Neural progenitor cell (in vitro differentiated cells): ENCODE results near the gene MELTF. TPM values are rescaled to one million over a fixed set of nuclear protein-coding genes. Genes with fewer than 3 reads are reported as not detected.

Experiments
- DNase-seq: peaks from one replicate; pipeline ENCODE4 v3.0.0-alpha.2; 2016; ENCODE audit warnings: low spot score
- H2AFZ ChIP-seq: fragments of 200-600 bp; sonication (generic); replicated peaks from 2 replicates; pipeline ENCODE4 v1.6.1; 2016; ENCODE audit warnings: antibody characterized with exemption
- H3F3A ChIP-seq: fragments of 200-600 bp; sonication (generic); 2 replicates; pipeline ENCODE4 v1.6.1; 2016; ENCODE audit warnings: antibody characterized with exemption, low read depth
- H3K27ac ChIP-seq: fragments of 200-600 bp; sonication (generic); 2 replicates; pipeline ENCODE4 v1.5.1; 2016; ENCODE audit warnings: mild to moderate bottlenecking
- H3K27me3 ChIP-seq: fragments of 200-600 bp; sonication (generic); 2 replicates; pipeline ENCODE4 v1.6.1; 2016; ENCODE audit warnings: mild to moderate bottlenecking, moderate library complexity
- H3K36me3 ChIP-seq: fragments of 200-600 bp; sonication (generic); 2 replicates; pipeline ENCODE4 v1.5.1; 2016
- H3K4me1 ChIP-seq: fragments of 200-600 bp; sonication (generic); 2 replicates; pipeline ENCODE4 v1.6.1; 2016; ENCODE audit warnings: mixed run types
- H3K4me2 ChIP-seq: fragments of 200-600 bp; sonication (generic); 2 replicates; pipeline ENCODE4 v1.6.1; 2016
- H3K4me3 ChIP-seq: fragments of 200-600 bp; sonication (generic); 2 replicates; pipeline ENCODE4 v1.5.1; 2016
- H3K79me2 ChIP-seq: fragments of 200-600 bp; sonication (generic); 2 replicates; pipeline ENCODE4 v1.6.1; 2016; ENCODE audit warnings: low read depth
- H3K9ac ChIP-seq: fragments of 200-600 bp; sonication (generic); 2 replicates; pipeline ENCODE4 v1.6.1; 2016
- H3K9me3 ChIP-seq: fragments of 200-600 bp; sonication (generic); 2 replicates; pipeline ENCODE4 v1.5.1; 2016; ENCODE audit warnings: low read depth
- H4K20me1 ChIP-seq: fragments of 200-600 bp; sonication (generic); 2 replicates; pipeline ENCODE4 v1.6.1; 2016; ENCODE audit warnings: low read depth
- H3K27ac Mint-ChIP-seq: 3 replicates; pipeline ENCODE4 v1.8.0; 2021; ENCODE audit warnings: mixed read lengths
- H3K27me3 Mint-ChIP-seq: 2 replicates; pipeline ENCODE4 v1.8.0; 2022; ENCODE audit warnings: low read depth, mild to moderate bottlenecking, inconsistent platforms, moderate library complexity, mixed read lengths; ENCODE audit not compliant: insufficient read depth
- H3K36me3 Mint-ChIP-seq: 3 replicates; pipeline ENCODE4 v1.8.0; 2021; ENCODE audit warnings: mixed read lengths
- H3K4me1 Mint-ChIP-seq: 3 replicates; pipeline ENCODE4 v1.8.0; 2021; ENCODE audit warnings: mixed read lengths
- H3K4me3 Mint-ChIP-seq: 3 replicates; pipeline ENCODE4 v1.8.0; 2021; ENCODE audit warnings: mild to moderate bottlenecking, moderate library complexity, mixed read lengths
- H3K9me3 Mint-ChIP-seq: 3 replicates; pipeline ENCODE4 v1.8.0; 2020; ENCODE audit warnings: mixed read lengths
- EZH2 ChIP-seq: fragments of 200-600 bp; sonication (generic); IDR thresholded peaks from 2 replicates; pipeline ENCODE4 v1.6.1; 2017; ENCODE audit warnings: antibody characterized with exemption, mild to moderate bottlenecking, moderate library complexity
- EZH2phosphoT487 ChIP-seq: fragments of 200-600 bp; sonication (generic); IDR thresholded peaks from 2 replicates; pipeline ENCODE4 v1.6.1; 2017; ENCODE audit warnings: antibody characterized with exemption
- total RNA-seq: library from RNA; depleted of rRNA; stranded (reverse); fragments of >200 nt; gene quantifications from 2 replicates; pipeline ENCODE4 v1.2.3, GENCODE V29; 2015; ENCODE audit warnings: low replicate concordance
- TF ChIP-seq, protein P1 (sequence below): fragments of 200-600 bp; sonication (generic); IDR thresholded peaks from 2 replicates; pipeline ENCODE4 v1.5.1; 2017; ENCODE audit warnings: antibody characterized with exemption, mild to moderate bottlenecking

MELTF gene
- total RNA-seq, 1 donor from 2014 or later: 0.28 TPM

DNA sequence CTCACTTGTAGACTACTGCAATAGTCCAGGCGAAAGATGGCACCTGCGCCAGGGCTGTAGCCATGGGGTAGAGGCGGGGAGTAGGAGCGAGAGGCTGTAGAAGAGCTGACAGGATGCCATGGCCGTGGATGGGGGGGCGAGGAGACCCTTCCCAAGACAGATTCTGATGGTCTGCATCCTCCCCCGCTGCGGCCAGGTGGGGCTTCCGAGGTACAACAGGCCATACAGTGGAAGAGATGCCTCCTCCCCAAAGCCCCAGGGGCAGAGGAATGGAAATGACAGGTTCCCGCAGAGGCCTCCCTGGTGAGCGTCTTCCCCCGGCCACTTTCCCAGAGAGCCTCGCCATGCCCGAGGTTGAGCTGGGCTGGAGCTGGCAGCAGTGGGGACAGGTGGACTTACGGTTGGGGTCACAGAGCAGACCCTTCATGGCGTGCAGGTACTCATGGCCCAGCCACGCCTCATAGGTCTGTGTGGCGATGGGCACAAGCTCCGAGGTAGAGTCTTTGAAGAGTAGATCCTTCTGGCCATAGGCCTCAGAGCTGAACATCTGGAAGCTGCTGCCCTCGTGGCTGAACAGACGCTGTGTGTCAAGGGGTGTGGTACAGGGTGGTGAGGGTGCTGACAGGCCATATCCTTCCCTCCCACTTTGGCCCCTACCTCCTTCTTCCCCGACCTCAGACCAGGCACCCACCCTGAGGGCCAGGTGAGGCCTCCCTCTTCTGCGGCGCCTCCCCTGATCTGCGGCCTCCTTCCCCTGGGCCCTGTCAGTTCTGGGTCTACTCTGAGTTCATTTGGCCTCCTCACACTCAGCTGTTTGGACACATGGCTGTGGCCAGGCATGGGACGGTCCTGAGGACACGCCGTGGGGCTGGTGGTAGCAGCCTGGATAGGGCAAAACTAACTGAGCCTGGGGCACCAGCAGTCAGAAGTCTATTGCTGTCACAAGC is 13.6 kb downstream of the MELTF start:
- H2AFZ ChIP-seq: no peak overlapping the region
- H3K27ac Mint-ChIP-seq: peak overlapping the region; percentile 82

DNA sequence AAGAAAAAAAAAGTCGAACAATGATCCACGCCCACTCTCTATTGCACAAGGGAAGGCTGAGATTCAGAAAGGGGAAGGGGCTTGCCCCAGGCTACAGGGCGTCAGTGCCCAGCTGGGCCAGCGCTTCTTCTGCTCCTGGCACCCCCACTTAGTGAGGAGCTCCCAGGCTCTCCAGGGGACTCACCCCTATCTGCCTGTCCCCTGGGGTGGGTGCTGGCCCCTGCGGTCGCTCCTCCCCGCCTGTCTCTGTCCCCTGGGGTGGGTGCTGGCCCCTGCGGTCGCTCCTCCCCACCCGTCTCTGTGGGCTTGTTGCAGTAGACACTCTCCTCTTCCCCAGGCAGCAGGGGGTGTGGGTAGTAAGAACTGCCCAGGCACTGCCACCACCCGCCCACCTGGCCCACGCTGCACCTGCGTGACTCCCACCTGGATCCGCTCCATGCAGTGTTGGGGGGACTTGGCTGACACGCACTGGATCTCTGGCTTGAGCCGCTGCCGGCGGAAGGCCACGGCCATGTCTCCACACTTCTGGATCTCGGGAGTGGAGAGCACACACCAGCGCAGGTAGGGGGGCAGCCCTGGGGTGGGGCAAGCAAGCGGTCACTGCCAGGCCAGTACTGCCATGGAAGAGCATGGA is 14.6 kb downstream of the MELTF start:
- Histone ChIP-seq H3F3A (no peaks in the 10 kb centered on the region), H3K27me3 (no peaks in the 10 kb centered on the region), H2AFZ (no peak overlapping the region), H3K4me1 (peaks cover 16% of the 10 kb centered on the region), H4K20me1 (no peaks in the 10 kb centered on the region), H3K79me2 (no peaks in the 10 kb centered on the region), H3K36me3 (no peaks in the 10 kb centered on the region), H3K27ac (no peak overlapping the region), H3K9me3 (no peaks in the 10 kb centered on the region), H3K9ac (no peak overlapping the region), H3K4me3 (no peak overlapping the region), H3K4me2 (no peak overlapping the region)
- H3K4me3 Mint-ChIP-seq: no peak overlapping the region
- H3K9me3 Mint-ChIP-seq: no peaks in the 10 kb centered on the region
- peaks cover 10% of the 10 kb centered on the region for H3K27me3 Mint-ChIP-seq
- no peak for TF ChIP-seq EZH2
- TF ChIP-seq, protein P1, sequence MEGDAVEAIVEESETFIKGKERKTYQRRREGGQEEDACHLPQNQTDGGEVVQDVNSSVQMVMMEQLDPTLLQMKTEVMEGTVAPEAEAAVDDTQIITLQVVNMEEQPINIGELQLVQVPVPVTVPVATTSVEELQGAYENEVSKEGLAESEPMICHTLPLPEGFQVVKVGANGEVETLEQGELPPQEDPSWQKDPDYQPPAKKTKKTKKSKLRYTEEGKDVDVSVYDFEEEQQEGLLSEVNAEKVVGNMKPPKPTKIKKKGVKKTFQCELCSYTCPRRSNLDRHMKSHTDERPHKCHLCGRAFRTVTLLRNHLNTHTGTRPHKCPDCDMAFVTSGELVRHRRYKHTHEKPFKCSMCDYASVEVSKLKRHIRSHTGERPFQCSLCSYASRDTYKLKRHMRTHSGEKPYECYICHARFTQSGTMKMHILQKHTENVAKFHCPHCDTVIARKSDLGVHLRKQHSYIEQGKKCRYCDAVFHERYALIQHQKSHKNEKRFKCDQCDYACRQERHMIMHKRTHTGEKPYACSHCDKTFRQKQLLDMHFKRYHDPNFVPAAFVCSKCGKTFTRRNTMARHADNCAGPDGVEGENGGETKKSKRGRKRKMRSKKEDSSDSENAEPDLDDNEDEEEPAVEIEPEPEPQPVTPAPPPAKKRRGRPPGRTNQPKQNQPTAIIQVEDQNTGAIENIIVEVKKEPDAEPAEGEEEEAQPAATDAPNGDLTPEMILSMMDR: no peak
- TF ChIP-seq EZH2phosphoT487: no peak
- H3K27ac Mint-ChIP-seq: no peak overlapping the region
- no peaks in the 10 kb centered on the region for H3K36me3 Mint-ChIP-seq
- H3K4me1 Mint-ChIP-seq: peaks cover 17% of the 10 kb centered on the region
- DNase-seq: no peak

More for the DNA sequence above, 13.6 kb downstream of the MELTF start:
- TF ChIP-seq EZH2 (no peak), EZH2phosphoT487 (no peak)
- TF ChIP-seq, protein P1: no peak
- Histone ChIP-seq H3K9me3 (no peaks in the 10 kb centered on the region), H3K4me2 (no peak overlapping the region), H3F3A (no peaks in the 10 kb centered on the region), H3K36me3 (no peaks in the 10 kb centered on the region), H3K4me3 (no peak overlapping the region), H3K79me2 (no peaks in the 10 kb centered on the region), H4K20me1 (no peaks in the 10 kb centered on the region), H3K27ac (no peak overlapping the region), H3K9ac (no peak overlapping the region), H3K27me3 (no peaks in the 10 kb centered on the region), H3K4me1 (peaks cover 19% of the 10 kb centered on the region)
- Mint-ChIP-seq H3K36me3 (no peaks in the 10 kb centered on the region), H3K4me1 (peaks cover 15% of the 10 kb centered on the region), H3K4me3 (no peak overlapping the region), H3K9me3 (no peaks in the 10 kb centered on the region), H3K27me3 (peaks cover 10% of the 10 kb centered on the region)
- no peak for DNase-seq

DNA sequence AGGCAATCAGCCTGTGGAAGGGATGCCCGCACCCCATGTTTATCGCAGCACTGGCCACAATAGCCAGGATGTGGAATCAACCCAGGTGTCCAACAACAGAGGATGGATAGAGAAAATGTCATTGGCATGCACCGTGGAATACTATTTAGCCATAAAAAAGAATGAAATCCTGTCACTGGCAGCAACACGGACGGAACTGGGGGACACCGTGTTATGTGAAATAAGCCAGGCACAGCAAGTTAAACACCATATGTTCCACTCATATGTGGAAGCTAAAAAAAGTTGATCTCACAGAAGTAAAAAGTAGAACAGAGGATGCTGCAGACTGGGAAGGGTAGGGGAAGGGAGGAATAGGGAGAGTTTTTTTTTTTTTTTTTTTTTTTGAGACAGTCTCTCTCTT is 15.6 kb downstream of the MELTF start:
- Histone ChIP-seq H3K79me2 (no peaks in the 10 kb centered on the region), H2AFZ (no peak overlapping the region), H3K4me1 (peaks cover 16% of the 10 kb centered on the region), H3K27ac (no peak overlapping the region), H3K36me3 (no peaks in the 10 kb centered on the region), H4K20me1 (no peaks in the 10 kb centered on the region), H3K9me3 (no peaks in the 10 kb centered on the region), H3F3A (no peaks in the 10 kb centered on the region), H3K27me3 (no peaks in the 10 kb centered on the region), H3K4me3 (no peak overlapping the region), H3K9ac (no peak overlapping the region), H3K4me2 (no peak overlapping the region)
- Mint-ChIP-seq H3K27ac (no peak overlapping the region), H3K36me3 (no peaks in the 10 kb centered on the region), H3K27me3 (peaks cover 7% of the 10 kb centered on the region), H3K4me3 (no peak overlapping the region), H3K9me3 (no peaks in the 10 kb centered on the region), H3K4me1 (peaks cover 17% of the 10 kb centered on the region)
- DNase-seq: no peak
- TF ChIP-seq EZH2: no peak
- TF ChIP-seq, protein P1: no peak
